Fibroblast of skin of back (primary cell): ENCODE measurements around the gene ADAMTSL1.

Experiments
- DNase-seq: peaks from one replicate; pipeline ENCODE4 v3.0.0-alpha.2; 2013

ADAMTSL1 gene

DNA sequence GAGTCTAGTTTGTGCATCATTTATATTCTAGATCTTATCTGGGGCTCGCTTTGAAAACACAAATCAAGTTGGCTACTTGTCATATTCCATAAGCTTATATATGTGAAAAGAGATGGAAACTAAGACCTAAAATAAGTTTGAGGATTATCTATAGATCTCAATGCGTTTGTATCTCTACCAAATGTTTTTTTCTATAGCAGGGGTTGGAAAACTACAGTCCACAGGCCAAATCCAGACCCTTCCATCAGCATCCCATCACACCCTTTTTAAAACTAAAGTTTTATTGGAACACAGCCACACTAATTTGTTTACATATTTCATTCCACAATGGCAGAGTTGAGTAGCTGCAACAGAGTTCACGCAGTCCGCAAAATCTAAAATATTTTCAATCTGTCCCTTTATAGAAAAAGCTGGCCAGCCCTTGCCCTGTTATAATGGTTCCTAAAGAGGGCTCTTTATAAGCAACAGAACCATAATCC lies 230.0 kb downstream of the ADAMTSL1 start:
- DNase-seq, result no peak

DNA sequence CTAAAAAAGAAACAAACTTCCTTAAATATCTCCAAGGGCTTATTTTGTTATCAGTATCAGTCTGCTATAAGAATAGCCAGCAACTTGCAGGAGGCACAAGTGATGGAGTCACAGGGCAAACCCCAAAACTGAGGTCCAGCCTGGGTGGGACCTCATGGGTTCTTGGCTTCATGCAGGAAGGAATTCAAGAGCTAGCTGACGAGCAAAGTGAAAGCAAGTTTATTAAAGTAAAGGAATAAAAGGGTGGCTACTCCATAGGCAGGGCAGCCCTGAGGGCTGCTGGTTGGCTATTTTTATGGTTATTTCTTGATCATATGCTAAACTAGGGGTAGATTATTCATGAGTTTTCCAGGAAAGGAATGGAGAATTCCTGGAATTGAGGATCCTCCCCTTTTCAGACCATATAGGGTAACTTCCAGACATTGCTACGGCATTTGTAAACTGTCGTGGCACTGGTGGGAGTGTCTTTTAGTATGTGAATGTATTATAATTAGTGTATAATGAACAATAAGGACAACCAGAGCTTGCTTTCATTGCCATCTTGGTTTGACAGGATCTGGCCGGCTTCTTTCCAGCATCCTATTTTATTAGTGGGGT lies 231.9 kb downstream of the ADAMTSL1 start:
- peak; percentile 71 for DNase-seq

DNA sequence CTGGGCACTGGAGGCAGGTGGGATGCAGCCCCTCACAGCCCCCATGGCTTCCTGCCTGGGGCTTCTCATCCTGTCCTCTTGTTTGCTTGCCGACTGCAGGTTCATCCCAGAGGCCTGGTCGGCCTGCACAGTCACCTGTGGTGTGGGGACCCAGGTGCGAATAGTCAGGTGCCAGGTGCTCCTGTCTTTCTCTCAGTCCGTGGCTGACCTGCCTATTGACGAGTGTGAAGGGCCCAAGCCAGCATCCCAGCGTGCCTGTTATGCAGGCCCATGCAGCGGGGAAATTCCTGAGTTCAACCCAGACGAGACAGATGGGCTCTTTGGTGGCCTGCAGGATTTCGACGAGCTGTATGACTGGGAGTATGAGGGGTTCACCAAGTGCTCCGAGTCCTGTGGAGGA lies 232.7 kb downstream of the ADAMTSL1 start:
- no peak for DNase-seq

DNA sequence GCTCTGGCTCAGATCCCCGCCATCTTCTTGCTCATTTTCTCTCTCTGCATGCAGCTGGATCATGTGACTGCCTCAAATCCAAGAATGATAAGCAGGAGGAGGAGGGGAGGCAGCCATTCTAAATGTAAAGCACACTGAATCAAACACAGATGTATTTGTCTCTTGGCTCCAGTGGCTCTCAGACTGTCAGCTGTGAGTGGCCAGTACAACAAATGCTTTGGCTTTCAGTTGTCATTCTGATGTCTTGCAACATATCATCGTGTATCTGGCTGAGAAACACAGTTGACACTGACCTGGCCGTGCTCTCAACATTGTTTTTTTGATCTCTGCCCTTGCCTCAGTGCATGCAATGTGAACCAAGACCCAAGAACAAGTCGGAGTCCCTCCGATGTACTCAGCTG lies 233.1 kb downstream of the ADAMTSL1 start:
- DNase-seq, result no peak

DNA sequence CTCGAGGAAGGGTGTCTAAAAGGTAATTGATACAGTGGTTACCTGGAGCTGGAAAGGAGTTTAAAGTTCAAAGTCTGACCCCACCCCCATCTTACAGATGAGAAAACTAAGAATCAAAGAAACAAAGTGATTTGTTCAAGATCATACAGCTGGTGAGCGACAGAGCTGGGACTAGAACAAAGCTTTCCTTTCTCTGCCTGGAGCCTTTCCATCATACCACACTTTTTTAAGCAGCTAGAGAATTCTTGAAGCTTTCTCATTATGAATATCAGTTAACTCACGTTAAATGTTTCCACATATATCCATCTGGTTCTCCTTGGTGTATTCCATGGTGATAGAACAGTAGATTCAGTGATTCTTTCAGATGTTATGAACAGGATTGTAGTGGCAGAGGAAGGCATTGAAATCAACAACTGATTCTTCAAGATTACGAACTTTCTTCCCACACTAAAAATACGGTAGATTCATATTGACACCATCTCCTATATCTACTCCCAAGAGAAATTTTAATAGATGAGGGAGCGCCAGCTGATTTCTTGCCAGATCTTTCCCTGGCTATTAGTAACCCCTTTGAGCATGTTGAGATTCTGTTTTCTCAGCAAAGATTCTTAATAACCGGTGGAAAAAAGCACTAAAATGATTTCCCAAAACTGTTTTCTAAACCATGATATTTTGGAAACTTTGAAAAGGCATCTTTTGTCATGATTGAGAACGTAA lies 233.7 kb downstream of the ADAMTSL1 start:
- DNase-seq, result no peak

DNA sequence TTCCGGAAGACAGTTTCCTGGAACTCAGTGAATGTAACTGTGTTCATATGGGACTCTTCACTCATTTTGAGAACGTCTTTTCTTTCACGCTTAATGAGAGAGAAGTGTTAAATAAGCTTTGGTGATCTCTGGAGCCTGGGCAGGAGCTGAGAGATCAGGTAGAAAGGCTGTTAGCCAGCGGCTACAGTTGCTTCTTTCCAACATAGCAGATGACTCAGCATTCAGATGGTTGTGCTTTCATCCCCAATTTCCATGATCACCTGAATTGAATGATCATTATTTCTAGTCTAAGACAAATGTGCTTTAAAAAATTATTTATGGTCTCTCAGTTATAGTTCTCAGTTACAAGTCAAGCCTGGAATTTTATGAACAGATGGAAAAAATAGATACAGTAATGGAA lies 234.5 kb downstream of the ADAMTSL1 start:
- no peak for DNase-seq

DNA sequence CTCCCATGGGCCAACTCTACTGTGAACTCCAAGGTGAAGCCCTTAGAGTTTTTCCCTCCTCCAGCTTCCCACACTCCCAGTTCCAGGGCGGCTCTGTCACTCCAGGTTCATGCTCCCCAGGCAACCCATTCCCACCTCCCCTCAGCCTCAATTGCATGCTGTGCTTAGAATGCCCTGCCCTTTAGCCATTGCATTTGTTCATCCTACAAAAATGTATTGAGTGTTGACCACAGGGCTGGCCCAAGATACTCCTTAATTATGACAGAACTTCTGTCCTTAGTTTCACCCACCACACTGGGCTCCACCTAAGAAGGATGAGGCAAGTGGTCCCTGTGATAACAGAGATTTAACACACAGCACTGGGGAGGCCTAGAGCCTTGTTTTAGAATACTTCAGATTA lies 236.1 kb downstream of the ADAMTSL1 start:
- DNase-seq, result peak; percentile 48

DNA sequence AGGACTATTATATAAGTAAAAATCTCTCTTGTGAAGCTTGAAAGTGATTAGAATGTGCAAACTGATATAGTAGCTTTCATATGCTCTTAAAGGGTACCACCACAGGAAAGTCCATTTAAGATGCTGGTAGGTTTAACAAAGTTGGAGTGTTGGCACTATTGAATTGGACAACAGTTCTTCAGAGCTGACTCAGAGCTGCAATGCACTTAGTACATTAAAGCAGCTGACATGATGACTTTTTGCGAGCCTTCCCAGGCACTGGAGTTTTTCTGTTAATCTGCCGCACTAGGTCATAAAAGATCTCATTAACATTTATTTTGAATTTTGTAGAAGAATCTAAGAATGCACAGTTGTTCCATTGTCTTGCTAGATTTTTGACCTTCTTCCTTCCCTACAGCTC lies 243.8 kb downstream of the ADAMTSL1 start:
- DNase-seq, result no peak

DNA sequence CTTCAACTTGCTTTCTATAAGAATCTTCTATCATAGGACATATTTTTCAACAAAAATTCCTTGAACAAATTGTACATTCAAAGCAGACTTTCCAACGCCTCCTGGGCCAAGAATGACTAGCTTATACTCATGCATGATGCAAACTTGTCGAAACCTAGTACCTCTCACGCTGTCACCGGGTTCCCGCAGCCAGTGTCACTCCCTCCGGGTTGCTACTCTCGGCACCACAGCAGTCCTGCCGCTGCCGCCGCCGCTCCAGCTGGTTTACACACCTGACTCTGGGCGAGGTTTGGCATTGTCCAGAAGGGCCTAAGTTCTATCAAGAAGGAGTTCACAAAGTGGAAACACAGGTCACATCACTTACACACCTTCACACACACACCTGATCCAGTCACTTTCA lies 244.4 kb downstream of the ADAMTSL1 start:
- DNase-seq, result no peak

DNA sequence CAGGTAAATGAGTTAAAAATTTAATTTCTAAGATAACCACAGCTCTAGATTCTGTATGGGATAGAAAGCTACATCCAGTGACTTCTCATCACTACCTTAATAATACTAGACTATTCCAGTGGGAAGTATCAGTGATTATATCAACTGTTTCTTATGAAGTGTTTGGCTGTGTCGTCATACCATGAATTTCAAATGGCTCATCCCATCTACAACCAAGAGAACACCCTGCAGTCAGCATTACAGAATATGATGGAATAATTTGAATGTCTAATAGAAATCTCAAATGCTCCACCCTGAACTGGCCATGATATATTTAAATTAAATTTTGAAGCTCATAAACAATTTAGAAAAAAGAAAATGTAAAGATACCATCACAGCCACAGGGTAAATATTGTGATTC lies 245.0 kb downstream of the ADAMTSL1 start:
- DNase-seq, result no peak

DNA sequence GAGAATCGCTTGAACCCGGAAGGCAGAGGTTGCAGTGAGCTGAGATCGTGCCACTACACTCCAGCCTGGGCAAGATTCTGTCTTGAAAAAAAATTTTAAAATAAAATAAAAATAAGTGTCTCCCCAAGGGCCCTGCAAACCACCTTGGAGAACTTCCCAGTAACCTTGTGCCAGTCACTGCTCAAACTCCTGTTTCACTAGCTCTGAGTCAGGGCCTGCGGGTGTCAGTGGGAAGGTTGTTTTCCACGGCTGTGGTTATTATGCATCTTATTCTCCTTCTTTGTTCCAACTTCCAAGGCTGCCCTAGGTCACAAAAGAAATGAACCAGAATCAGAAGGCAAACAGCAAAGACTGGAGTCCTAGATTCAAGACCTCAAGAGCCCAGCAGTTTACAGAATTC lies 246.7 kb downstream of the ADAMTSL1 start:
- DNase-seq, result no peak

DNA sequence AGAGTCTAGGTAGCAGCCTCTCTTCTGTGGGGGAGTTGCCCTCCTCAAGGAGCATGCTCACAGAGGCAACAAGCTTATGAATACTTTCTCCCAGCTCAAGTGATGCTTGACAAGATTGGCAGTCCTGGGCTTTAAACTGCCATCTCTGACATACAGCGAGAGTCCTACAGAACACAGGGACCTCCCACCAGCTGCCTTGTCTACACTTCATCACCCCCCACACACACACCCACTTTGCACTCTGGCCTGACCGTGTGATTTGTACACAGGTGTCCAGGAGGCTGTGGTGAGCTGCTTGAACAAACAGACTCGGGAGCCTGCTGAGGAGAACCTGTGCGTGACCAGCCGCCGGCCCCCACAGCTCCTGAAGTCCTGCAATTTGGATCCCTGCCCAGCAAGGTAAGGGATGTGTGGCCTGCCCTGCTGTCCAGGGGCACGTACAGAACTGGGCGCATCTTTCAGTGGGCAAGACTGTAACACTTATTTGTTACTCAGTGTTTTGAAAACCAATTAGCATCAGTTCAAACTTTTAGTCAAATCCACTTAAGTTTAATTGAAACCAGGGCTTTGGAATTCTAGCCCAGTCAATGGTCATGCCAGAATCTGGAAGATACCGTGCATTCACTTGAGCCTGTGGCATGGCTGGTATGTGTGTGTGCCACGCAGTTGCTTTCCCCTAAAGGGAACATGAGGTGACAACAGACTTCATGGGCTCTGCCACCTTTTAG lies 247.5 kb downstream of the ADAMTSL1 start:
- peak; percentile 33 for DNase-seq

DNA sequence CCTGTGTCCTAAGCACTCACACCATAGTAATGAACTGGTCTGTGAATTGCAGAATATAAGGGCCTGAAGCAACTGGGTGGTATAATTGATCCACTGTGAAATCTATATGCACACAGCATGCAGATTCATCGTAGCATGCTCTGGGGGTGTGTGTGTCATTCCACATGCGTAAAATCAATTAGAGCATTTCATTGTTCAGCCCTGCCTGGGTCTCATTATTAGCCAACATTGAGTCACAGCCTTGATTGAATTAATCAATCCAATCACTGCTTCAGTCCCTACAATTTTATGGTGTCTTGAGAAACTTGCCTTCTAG lies 248.0 kb downstream of the ADAMTSL1 start:
- no peak for DNase-seq

DNA sequence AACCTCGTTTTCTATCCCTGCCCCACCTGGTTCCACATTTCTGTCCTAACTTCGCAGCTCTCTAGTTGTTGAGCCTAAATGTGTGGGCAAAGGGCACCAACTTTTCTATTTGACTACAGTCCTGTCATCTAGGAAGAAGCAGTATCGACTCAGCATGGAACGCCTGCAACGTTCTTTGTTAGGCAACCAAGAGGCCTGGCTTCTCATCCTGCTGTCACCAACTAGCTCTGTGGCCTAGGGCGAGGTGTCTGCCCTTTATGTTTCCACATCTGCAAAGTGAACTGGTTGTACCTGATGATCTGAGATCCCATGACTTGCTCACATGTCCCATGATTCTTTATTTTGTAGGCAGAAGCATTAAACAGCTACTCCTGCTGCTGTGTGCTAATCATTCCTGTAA lies 248.9 kb downstream of the ADAMTSL1 start:
- DNase-seq, result no peak

DNA sequence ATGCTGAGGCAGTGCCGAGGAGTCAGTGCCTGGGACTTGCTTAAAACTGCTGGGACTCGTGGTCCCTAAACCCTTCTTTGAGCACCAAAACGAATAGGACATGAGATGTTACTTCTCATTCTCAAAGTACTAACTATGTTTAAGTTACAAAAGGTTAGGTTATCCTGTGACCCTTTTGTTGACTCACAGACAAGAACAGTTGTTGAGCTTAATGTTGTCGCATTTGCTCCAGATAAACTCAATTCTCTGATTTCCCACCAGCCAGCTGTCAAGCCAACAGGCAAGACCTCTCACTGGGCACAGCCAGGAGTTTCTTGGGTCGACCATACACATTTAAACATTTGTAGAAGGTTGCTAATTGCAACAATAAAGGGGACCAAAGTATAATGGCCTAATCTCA lies 249.4 kb downstream of the ADAMTSL1 start:
- DNase-seq, result no peak

DNA sequence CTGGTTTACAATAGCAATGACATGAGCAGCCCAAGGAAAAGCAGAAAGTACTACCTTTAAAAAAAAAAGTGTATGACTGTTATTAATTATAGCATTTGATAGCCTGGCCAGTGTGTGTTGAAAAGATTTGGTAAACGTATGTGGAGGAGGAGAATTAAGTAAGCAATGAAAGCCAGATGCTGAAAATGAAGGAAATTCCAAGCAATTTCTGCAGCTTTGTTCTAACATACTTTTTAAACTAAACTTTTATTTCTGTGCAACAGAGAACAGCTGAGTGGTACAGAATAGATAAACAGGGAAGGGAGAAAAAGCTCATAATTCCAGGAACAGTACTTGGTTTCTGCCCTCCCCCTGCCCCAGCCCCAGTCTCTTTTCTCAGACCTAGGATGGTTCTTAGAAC lies 252.6 kb downstream of the ADAMTSL1 start:
- DNase-seq, result peak; percentile 55

DNA sequence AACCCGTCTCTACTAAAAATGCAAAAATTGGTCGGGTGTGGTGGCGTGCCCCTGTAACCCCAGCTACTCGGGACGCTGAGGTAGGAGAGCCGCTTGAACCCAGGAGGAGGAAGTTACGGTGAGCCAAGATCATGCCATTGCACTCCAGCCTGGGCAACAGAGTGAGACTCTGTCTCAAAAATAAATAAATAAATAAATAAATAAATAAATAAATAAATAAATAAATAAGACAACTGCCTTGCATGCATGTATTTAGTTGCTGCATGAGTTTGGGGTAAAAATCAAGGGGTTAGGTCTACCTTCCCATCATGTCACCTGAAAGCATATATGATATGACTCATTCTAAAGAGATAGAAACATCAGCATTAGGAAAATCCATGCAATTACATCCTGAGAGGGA lies 254.0 kb downstream of the ADAMTSL1 start:
- DNase-seq, result no peak

DNA sequence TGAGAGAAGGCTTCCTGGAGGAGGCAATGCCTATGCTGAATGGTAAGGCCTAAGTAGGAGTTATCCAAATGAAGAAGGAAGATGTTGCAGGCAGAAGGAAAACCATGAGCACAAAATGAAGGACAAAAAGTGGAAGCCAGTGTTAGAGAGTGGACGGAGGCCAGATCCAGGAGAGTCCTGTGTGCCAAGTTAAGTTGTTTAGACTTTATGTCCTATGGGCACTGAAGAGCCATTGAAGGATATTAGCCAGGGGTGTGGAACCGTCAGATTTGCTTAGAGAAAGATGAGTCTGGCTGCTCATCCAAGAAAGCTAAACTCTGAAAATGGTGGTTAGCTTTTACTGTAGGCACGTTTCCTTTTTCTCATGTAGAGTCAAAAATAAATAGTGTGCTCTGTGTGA lies 254.7 kb downstream of the ADAMTSL1 start:
- DNase-seq, result no peak

DNA sequence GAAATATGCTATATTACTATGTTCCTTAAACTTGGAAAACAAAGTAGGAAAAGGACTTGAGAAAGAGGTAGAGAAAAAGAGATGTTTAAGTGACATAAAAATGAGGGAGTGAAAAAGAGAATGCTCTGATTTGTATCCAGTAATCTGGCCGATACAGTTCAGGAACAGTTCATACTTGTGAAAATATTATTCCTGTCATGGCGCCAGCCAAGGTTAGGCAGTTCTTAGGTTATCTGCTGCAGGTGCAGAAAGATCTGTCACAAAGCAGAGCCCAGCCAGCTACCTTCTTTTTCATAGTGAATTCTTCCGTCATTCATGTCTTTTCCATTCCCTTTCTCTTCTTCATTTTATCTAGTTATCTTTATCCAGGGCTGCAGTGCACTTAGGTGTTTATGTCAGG lies 256.3 kb downstream of the ADAMTSL1 start:
- no peak for DNase-seq

DNA sequence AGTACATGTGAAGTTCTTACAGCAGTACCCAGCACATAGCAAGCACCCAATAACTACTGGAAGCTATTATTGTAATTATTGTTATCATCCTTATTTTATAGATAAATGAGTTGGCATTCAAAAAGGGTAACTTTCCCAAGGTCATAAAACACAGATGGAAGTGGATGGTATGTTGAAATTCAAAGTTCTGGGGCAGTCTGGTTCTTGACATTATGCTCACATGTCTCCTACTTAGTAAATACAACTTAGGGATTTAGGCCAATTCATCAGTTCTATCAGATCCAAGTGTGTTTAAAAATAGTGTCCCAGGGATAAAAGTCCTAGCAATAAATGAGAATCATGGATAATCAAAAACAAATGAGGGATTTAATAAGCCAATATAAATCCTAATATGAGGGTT lies 265.2 kb downstream of the ADAMTSL1 start:
- DNase-seq, result no peak

DNA sequence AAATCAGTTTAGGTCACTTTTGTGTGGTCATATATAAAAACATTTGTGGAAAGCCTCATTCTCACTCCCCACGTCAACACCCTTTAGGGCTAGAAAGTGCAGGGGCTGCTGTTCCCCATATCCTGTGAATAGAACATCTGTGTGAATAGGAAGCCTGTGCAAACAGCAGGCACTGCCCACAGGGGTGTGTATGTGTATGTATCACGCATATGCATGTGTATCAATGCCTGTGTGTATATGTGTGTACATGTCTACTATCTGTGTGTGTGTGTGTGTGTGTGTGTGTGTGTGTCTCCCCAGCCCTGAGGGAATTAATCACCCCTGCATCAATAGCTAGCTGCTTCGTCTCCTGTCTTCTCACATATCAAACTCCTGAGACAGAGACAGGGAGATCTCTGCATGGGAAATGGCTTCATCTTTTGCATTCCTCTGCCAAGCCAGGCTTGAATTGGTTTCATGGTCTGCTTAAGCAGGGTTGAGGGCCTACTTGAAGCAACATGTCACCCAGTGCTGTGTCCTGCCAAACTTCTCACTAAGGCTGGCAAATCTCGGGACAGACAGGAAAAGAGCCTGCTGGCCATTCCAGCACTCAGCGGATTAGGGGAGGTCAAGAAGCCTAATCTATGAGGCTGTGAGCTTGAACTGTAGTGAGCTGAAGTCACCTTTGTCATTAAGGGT lies 265.8 kb downstream of the ADAMTSL1 start:
- DNase-seq, result no peak

DNA sequence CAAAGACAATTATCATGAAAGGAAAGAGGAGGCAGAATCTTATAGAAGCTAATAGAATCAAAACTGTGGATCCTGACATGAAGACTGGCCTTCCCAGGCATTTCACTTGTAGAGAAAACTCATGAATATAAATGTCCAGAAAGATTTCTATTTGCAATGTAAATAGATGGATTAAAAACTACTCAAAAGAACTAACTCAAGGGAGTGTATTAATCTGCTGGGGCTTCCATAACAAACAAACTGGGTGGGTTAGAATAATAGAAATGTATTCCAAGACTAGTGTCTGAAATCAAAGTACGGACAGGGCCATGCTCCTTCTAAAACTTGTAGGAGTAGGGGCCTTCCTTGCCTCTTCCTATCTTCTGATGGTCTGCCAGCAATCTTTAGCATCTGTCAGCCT lies 267.4 kb downstream of the ADAMTSL1 start:
- DNase-seq, result no peak

DNA sequence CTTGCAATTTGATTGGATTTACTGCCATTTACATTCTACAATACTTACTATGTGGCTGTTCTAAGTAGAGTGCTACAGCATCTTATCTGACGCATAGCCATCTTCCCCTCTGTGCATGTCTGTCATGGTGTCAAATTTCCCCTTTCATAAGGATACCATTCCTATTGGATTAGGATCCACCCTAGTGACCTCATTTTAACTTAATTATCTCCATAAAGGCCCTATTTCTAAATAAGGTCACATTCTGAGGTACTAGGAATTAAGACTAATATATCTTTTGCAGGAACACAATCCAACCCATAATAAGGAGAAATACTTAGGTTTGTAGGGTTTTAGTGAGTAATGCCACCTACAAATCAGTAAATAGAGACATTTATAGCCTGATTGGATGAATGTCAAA lies 268.0 kb downstream of the ADAMTSL1 start:
- DNase-seq, result peak; percentile 9

DNA sequence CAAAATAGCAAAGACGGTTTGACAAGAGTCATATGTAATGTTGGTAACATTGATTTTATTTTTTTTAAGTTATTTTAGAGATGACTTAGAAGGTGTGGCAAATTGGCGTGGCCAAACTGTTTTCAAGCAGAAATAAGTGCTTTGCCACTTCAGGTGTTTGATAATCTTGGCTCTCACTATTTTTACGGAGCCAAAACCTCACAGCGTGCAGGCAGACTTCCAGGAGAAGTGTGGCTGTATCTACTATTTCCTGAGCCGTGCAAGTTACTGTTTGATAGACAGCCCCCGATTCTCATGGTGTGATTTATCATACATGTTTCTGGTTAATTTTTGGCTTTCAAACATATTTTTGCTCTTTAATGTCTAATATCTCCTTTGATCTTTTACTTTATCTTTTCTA lies 269.5 kb downstream of the ADAMTSL1 start:
- no peak for DNase-seq
